K562 (cell line): ENCODE results near the gene BCL11A. TPM values are rescaled to one million over a fixed set of nuclear protein-coding genes. Genes with fewer than 3 reads are reported as not detected.

Experiments used
- ATAC-seq: fragments of 200-7000 bp; cut with Tn5 transposase; 3 replicates; pipeline ENCODE4 v1.9.1; 2020; ENCODE audit warnings: moderate library complexity
- BruUV-seq: library from RNA; stranded (reverse); fragments of 400-500 nt; replicated peaks from 2 replicates; lab custom pipeline; 2021; lab: Mats Ljungman, UMichigan
- CTCF ChIA-PET: fragments of 300-600 bp; formaldehyde crosslinking; extraction: SDS; loops from one replicate; lab custom pipeline; 2021; ENCODE audit warnings: low intra/inter-chr PET ratio; lab: Yijun Ruan, JAX
- POLR2A ChIA-PET: fragments of 300-600, 350-650 bp; sonication (Branson Sonifier 250); formaldehyde crosslinking; extraction: SDS; loops from one replicate; lab custom pipeline; 2021; ENCODE audit warnings: antibody characterized with exemption, inconsistent platforms; lab: Yijun Ruan, JAX
- DNase-seq, 4 experiments: peaks; one replicate each; pipeline versions ENCODE4 v3.0.0 to v3.0.0-alpha.2; 2011 to 2018; ENCODE audit warnings: low spot score in 3 of 4, mixed read lengths in 3 of 4; ENCODE audit errors: extremely low read depth in 1 of 4
- FAIRE-seq: peaks from 2 replicates; lab custom pipeline; 2011; peaks lifted over from hg19 to GRCh38; lab: Jason Lieb, UNC
- H2AFZ ChIP-seq: 2 replicates; pipeline ENCODE4 v1.6.0; 2011; ENCODE audit warnings: low read depth, low read length, control low read depth, inconsistent platforms
- H3K27ac ChIP-seq: fragments of 200-600 bp; 3 replicates; pipeline ENCODE4 v1.8.0; 2011; ENCODE audit warnings: low read depth, mild to moderate bottlenecking, control low read depth, inconsistent platforms, low read length, moderate library complexity, mixed read lengths; ENCODE audit errors: extremely low read depth
- H3K27me3 ChIP-seq, 2 experiments: fragments of 300-600 bp in 1 of 2; 2 replicates in 1 of 2; 3 replicates in 1 of 2; pipeline versions ENCODE4 v1.6.0 to v1.8.0; 2011; ENCODE audit warnings: inconsistent platforms in 2 of 2, low read length in 2 of 2, mild to moderate bottlenecking in 1 of 2, mixed read lengths in 1 of 2, moderate library complexity in 1 of 2; ENCODE audit not compliant: control insufficient read depth in 2 of 2, insufficient read depth in 2 of 2
- H3K36me3 ChIP-seq: fragments of 300-600 bp; 3 replicates; pipeline ENCODE4 v1.8.0; 2011; ENCODE audit warnings: mild to moderate bottlenecking, low read length, inconsistent platforms; ENCODE audit not compliant: control insufficient read depth, insufficient read depth
- H3K4me1 ChIP-seq, 2 experiments: fragments of 200-600 bp in 1 of 2; replicated peaks in 1 of 2; 2 replicates in 1 of 2; 3 replicates in 1 of 2; pipeline versions ENCODE4 v1.5.1 to v1.8.0; 2011; ENCODE audit warnings: inconsistent platforms in 2 of 2, low read length in 2 of 2, mild to moderate bottlenecking in 1 of 2, mixed read lengths in 1 of 2, moderate library complexity in 1 of 2; ENCODE audit not compliant: control insufficient read depth in 2 of 2, insufficient read depth in 2 of 2
- H3K4me2 ChIP-seq: 2 replicates; pipeline ENCODE4 v1.6.1; 2011; ENCODE audit warnings: low read length, control low read depth, inconsistent platforms, mixed read lengths; ENCODE audit not compliant: insufficient read depth
- H3K4me3 ChIP-seq: fragments of 200-600 bp; sonication (generic), shearing (Covaris generic); 2 replicates; pipeline ENCODE4 v1.5.1; 2016; ENCODE audit warnings: control low read depth, inconsistent platforms
- H3K79me2 ChIP-seq: fragments of 200-600 bp; 3 replicates; pipeline ENCODE4 v1.8.0; 2011; ENCODE audit warnings: low read length, inconsistent platforms; ENCODE audit not compliant: control insufficient read depth, insufficient read depth
- H3K9ac ChIP-seq, 2 experiments: 2 replicates each; pipeline versions ENCODE4 v1.6.0 to v1.6.1; 2011; ENCODE audit warnings: low read depth in 2 of 2, low read length in 2 of 2, control low read depth in 1 of 2, inconsistent platforms in 1 of 2, mild to moderate bottlenecking in 1 of 2, mixed read lengths in 1 of 2; ENCODE audit not compliant: insufficient read depth in 1 of 2
- H3K9me1 ChIP-seq: one replicate; pipeline ENCODE4 v1.6.0; 2011; ENCODE audit warnings: inconsistent platforms, mild to moderate bottlenecking, low read length, moderate library complexity; ENCODE audit not compliant: control insufficient read depth, insufficient read depth
- H3K9me3 ChIP-seq: replicated peaks from 2 replicates; pipeline ENCODE4 v1.5.1; 2011; ENCODE audit warnings: low read depth, low read length, inconsistent platforms; ENCODE audit not compliant: control insufficient read depth, insufficient read depth
- H4K20me1 ChIP-seq: replicated peaks from 2 replicates; pipeline ENCODE4 v1.6.1; 2011; ENCODE audit warnings: low read length, inconsistent platforms, mixed read lengths; ENCODE audit not compliant: control insufficient read depth, insufficient read depth
- SRF ChIP-seq, 2 experiments: fragments of 250-450, 450-650 bp in 1 of 2; sonication (Bioruptor Pico) in 1 of 2; sonication (generic) in 1 of 2; formaldehyde crosslinking; IDR thresholded peaks; 2 replicates each; pipeline versions ENCODE4 v1.5.0 to v1.5.1; 2020 to 2022; ENCODE audit warnings: mild to moderate bottlenecking in 1 of 2, missing genetic modification reagents in 1 of 2
- ZBTB5 ChIP-seq: fragments of 450-650 bp; IDR thresholded peaks from 2 replicates; pipeline ENCODE4 v1.6.1; 2017; ENCODE audit warnings: antibody characterized with exemption
- ZKSCAN1 ChIP-seq: fragments of 150-350 bp; IDR thresholded peaks from 2 replicates; pipeline ENCODE4 v1.6.1; 2016; ENCODE audit warnings: low read depth, low read length
- WGBS: fragments of 100-300 bp; shearing (Covaris generic); methylation state at CpG from one replicate; pipeline ENCODE4 v1.1.6; 2016; ENCODE audit warnings: low coverage, mixed read lengths; ENCODE audit not compliant: insufficient coverage; ENCODE audit errors: missing lambda C conversion rate; 5-methylcytosine and 5-hydroxymethylcytosine counted together
- in situ Hi-C: fragments of 300-500 bp; cut with MboI; formaldehyde crosslinking; loops from 4 replicates; pipeline ENCODE4 v1.15.0; 2018; ENCODE audit warnings: inconsistent platforms, mixed read lengths
- intact Hi-C: fragments of 100-400 bp; cut with micrococcal nuclease; formaldehyde crosslinking; loops from 2 replicates; pipeline ENCODE4 v1.14.2; 2022
- polyA plus RNA-seq, 8 experiments: library from polyadenylated mRNA; depleted of rRNA in 4 of 8; stranded (reverse) in 5 of 8; unstranded in 3 of 8; fragments of >200 nt; fragmentation: Nextera tagmentation in 2 of 8; fragmentation: Illumina TruSeq in 1 of 8; extraction: Ambion mirVana in 2 of 8; extraction: Trizol in 1 of 8; gene quantifications; 2 replicates each; pipeline versions ENCODE4 v1.2.1 to v1.2.3, GENCODE V29; 2011 to 2014; ENCODE audit warnings: inconsistent platforms in 1 of 8, missing spikeins in 1 of 8
- total RNA-seq, 7 experiments: library from RNA; depleted of rRNA in 6 of 7; stranded (reverse); fragments of >200 nt in 6 of 7; fragmentation: Illumina TruSeq in 2 of 7; extraction: Trizol in 2 of 7; gene quantifications; 2 replicates each; pipeline versions ENCODE4 v1.2.1 to v1.2.3, GENCODE V29; 2011 to 2021; ENCODE audit warnings: low replicate concordance in 1 of 7

Gene BCL11A
- total and polyA plus RNA-seq, 9 of the 15 experiments (the other 6 are each of a cell fraction or from before 2014, with no cell fraction given), result 0.13 TPM; not detected in 8

DNA sequence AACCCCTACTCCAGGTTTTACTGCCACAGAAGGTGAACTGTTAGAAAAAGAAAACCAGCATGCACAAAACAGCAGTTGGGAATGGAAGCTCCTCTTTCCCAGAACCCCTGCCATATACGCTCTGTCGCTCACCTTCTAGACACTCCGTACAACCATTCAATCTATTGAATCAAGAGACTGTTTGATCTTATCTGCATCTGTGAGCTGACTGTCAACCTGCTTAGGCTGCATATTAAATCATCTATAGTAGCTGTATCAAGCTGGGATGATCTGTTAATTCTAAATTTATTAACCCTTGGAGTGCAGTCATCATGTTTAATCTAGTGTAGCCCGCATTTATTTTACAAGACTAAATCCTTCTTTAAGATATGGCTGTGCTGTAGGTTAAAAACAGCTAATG is 13.6 kb upstream of the BCL11A start:
- 3% methylated on average over 4 of the region's 4 CpGs for WGBS

More for the DNA sequence above, 13.6 kb upstream of the BCL11A start:
- no peaks in the 10 kb centered on the region for H4K20me1 ChIP-seq
- no peak overlapping the region for H3K27ac ChIP-seq
- H3K4me3 ChIP-seq, result no peak overlapping the region
- H3K79me2 ChIP-seq, result no peaks in the 10 kb centered on the region
- CTCF ChIA-PET, result no interaction called here
- H3K9me1 ChIP-seq, result no peaks in the 10 kb centered on the region
- no peak overlapping the region for H3K9ac ChIP-seq
- intact Hi-C loops, result no loop called here
- no peaks in the 10 kb centered on the region for H3K36me3 ChIP-seq
- no peak overlapping the region for H2AFZ ChIP-seq
- H3K27me3 ChIP-seq, result peaks cover 0 to 4% of the 10 kb centered on the region in 2 experiments; a peak in 3 of 5 replicates
- BruUV-seq, result no TSS peak
- in situ Hi-C loops, result no loop called here
- H3K9me3 ChIP-seq, result no peaks in the 10 kb centered on the region
- ATAC-seq, result no peak
- no peak for DNase-seq
- no peaks in the 10 kb centered on the region for H3K4me1 ChIP-seq
- H3K4me2 ChIP-seq, result no peak overlapping the region
- no peak for FAIRE-seq
- POLR2A ChIA-PET, result no interaction called here
- TF ChIP-seq SRF (CRISPR knock-in tag; IDR thresholded peaks at IDR 0.05), result no peak
- TF ChIP-seq ZKSCAN1, result no peak
- no peak for TF ChIP-seq ZBTB5
